ENCODE measurements around the gene RBM20. TPM values are rescaled to one million over a fixed set of nuclear protein-coding genes. Genes with fewer than 3 reads are reported as not detected.
"Not testable (repeated sequence)": the region's sequence is repeated elsewhere in the genome, so short reads cannot be mapped to it uniquely, and the experiment has no call there.

The RBM20 gene
- total and polyA plus RNA-seq, 2 experiments from 2014 or later = not detected

- Histone ChIP-seq H3F3A (ENCODE audit: insufficient read depth) (no peaks in the 10 kb centered on the region), H2AFZ (no peak overlapping the region), H3K9me3 (ENCODE audit: low read depth) (no peaks in the 10 kb centered on the region), H3K4me3 (no peak overlapping the region), H3K27ac (no peak overlapping the region), H3K4me2 (ENCODE audit: unreplicated experiment) (no peak overlapping the region), H4K20me1 (ENCODE audit: insufficient read depth) (no peaks in the 10 kb centered on the region), H3K36me3 (ENCODE audit: low read depth) (no peaks in the 10 kb centered on the region), H3K9ac (no peak overlapping the region), H3K79me2 (ENCODE audit: insufficient read depth) (no peaks in the 10 kb centered on the region), H3K9me2 (ENCODE audit: insufficient read depth) (no peaks in the 10 kb centered on the region), H3K4me1 (ENCODE audit: insufficient read depth) (peaks cover 8% of the 10 kb centered on the region; the same call in 1 of the 2 replicates), H3K27me3 (replicated peaks; ENCODE audit: insufficient read depth) (no peaks in the 10 kb centered on the region)
- no peak for DNase-seq
- WGBS, 2 experiments (ENCODE audit: low coverage in 1 of 2, low lambda C conversion rate in 2 of 2, missing lambda C conversion rate in 2 of 2) = 57 to 69% methylated on average over 3 of the region's 3 CpGs
- in situ Hi-C loops (cut with MboI) = loop anchor here (25.0 kb wide), 1 partner anchor 268 kb away; no protein-coding TSS in a partner anchor
- TF ChIP-seq EZH2phosphoT487 (IDR thresholded peaks at IDR 0.05; ENCODE audit: insufficient read depth, low read depth) (no peak), EZH2 (IDR thresholded peaks at IDR 0.05; ENCODE audit: insufficient read depth, poor library complexity, severe bottlenecking) (no peak)
These were observed 24.4 kb upstream of the RBM20 start for GRCh38 chr10:110619514-110620397.

- no peak for TF ChIP-seq EZH2 (IDR thresholded peaks at IDR 0.05; ENCODE audit: insufficient read depth, poor library complexity, severe bottlenecking)
- TF ChIP-seq EZH2phosphoT487 (IDR thresholded peaks at IDR 0.05; ENCODE audit: insufficient read depth, low read depth) = no peak
- 97 to 100% methylated on average over 2 of the region's 2 CpGs for WGBS, 2 experiments (ENCODE audit: low coverage in 1 of 2, low lambda C conversion rate in 2 of 2, missing lambda C conversion rate in 2 of 2)
- H4K20me1 ChIP-seq (ENCODE audit: insufficient read depth) = no peaks in the 10 kb centered on the region
- no peak overlapping the region for H3K27ac ChIP-seq
- H3K27me3 ChIP-seq (replicated peaks; ENCODE audit: insufficient read depth) = no peaks in the 10 kb centered on the region
- H3K9me3 ChIP-seq (ENCODE audit: low read depth) = no peaks in the 10 kb centered on the region
- H2AFZ ChIP-seq = no peak overlapping the region
- H3K4me2 ChIP-seq (ENCODE audit: unreplicated experiment) = no peak overlapping the region
- peaks cover 2% of the 10 kb centered on the region; the same call in 1 of the 2 replicates for H3K4me1 ChIP-seq (ENCODE audit: insufficient read depth)
- no peaks in the 10 kb centered on the region for H3F3A ChIP-seq (ENCODE audit: insufficient read depth)
- no peak for DNase-seq
- in situ Hi-C loops (cut with MboI) = loop anchor here (25.0 kb wide), 1 partner anchor 267 kb away; no protein-coding TSS in a partner anchor
- H3K9me2 ChIP-seq (ENCODE audit: insufficient read depth) = no peaks in the 10 kb centered on the region
- H3K36me3 ChIP-seq (ENCODE audit: low read depth) = no peaks in the 10 kb centered on the region
- no peaks in the 10 kb centered on the region for H3K79me2 ChIP-seq (ENCODE audit: insufficient read depth)
- no peak overlapping the region for H3K4me3 ChIP-seq
- H3K9ac ChIP-seq = no peak overlapping the region
These were observed 23.8 kb upstream of the RBM20 start for GRCh38 chr10:110620398-110620719.

- not testable (repeated sequence) for H3K4me2 ChIP-seq (ENCODE audit: unreplicated experiment); H3K9ac ChIP-seq; DNase-seq; H3K9me3 ChIP-seq (ENCODE audit: low read depth); H4K20me1 ChIP-seq (ENCODE audit: insufficient read depth); H3K4me3 ChIP-seq; H3K79me2 ChIP-seq (ENCODE audit: insufficient read depth); H3K27ac ChIP-seq; H3K36me3 ChIP-seq (ENCODE audit: low read depth); H3F3A ChIP-seq (ENCODE audit: insufficient read depth); H3K4me1 ChIP-seq (ENCODE audit: insufficient read depth); H3K9me2 ChIP-seq (ENCODE audit: insufficient read depth); H2AFZ ChIP-seq; H3K27me3 ChIP-seq (replicated peaks; ENCODE audit: insufficient read depth)
- WGBS, 2 experiments (ENCODE audit: low coverage in 1 of 2, low lambda C conversion rate in 2 of 2, missing lambda C conversion rate in 2 of 2) = 50 to 53% methylated on average over 4 of the region's 4 CpGs
- in situ Hi-C loops (cut with MboI) = loop anchor here (25.0 kb wide), 1 partner anchor 264 kb away; no protein-coding TSS in a partner anchor
These were observed 20.8 kb upstream of the RBM20 start for GRCh38 chr10:110623316-110623715.

GRCh38 chr10:110625356-110625894, 18.7 kb upstream of the RBM20 start:
- Histone ChIP-seq H2AFZ (no peak overlapping the region), H3K4me1 (ENCODE audit: insufficient read depth) (peaks cover 4% of the 10 kb centered on the region; the same call in 1 of the 2 replicates), H3K27ac (no peak overlapping the region), H3K9me2 (ENCODE audit: insufficient read depth) (no peaks in the 10 kb centered on the region), H3K27me3 (replicated peaks; ENCODE audit: insufficient read depth) (no peaks in the 10 kb centered on the region), H3K79me2 (ENCODE audit: insufficient read depth) (no peaks in the 10 kb centered on the region), H3K36me3 (ENCODE audit: low read depth) (no peaks in the 10 kb centered on the region), H3K4me3 (no peak overlapping the region), H4K20me1 (ENCODE audit: insufficient read depth) (no peaks in the 10 kb centered on the region), H3K9me3 (ENCODE audit: low read depth) (no peaks in the 10 kb centered on the region), H3K4me2 (ENCODE audit: unreplicated experiment) (no peak overlapping the region), H3F3A (ENCODE audit: insufficient read depth) (0 out of 2 replicates have a peak, but pooled peaks cover 5% of the 10 kb centered on the region), H3K9ac (no peak overlapping the region)
- in situ Hi-C loops (cut with MboI) = no loop called here
- no peak for DNase-seq
- 65 to 66% methylated on average over 6 of the region's 6 CpGs for WGBS, 2 experiments (ENCODE audit: low coverage in 1 of 2, low lambda C conversion rate in 2 of 2, missing lambda C conversion rate in 2 of 2)
- TF ChIP-seq EZH2 (IDR thresholded peaks at IDR 0.05; ENCODE audit: insufficient read depth, poor library complexity, severe bottlenecking) (no peak), EZH2phosphoT487 (IDR thresholded peaks at IDR 0.05; ENCODE audit: insufficient read depth, low read depth) (no peak)
